H9 (cell line): Measurements from ENCODE around the gene DDX59. TPM values are rescaled to one million over a fixed set of nuclear protein-coding genes. Genes with fewer than 3 reads are reported as not detected.

Experiments used
- DNase-seq: peaks from one replicate; pipeline ENCODE4 v3.0.0-alpha.2; 2017
- H2AFZ ChIP-seq: one replicate; pipeline ENCODE4 v1.6.1; 2013; ENCODE audit warnings: mild to moderate bottlenecking, low read length, control low read depth, moderate library complexity
- H2AK5ac ChIP-seq: 2 replicates; pipeline ENCODE4 v1.6.1; 2013; ENCODE audit warnings: low read length, control low read depth, mixed read lengths; ENCODE audit not compliant: insufficient read length
- H2BK120ac ChIP-seq: one replicate; pipeline ENCODE4 v1.6.1; 2013; ENCODE audit warnings: low read depth, mild to moderate bottlenecking, low read length, control low read depth, inconsistent platforms; ENCODE audit not compliant: poor library complexity, severe bottlenecking
- H2BK12ac ChIP-seq: 2 replicates; pipeline ENCODE4 v1.6.1; 2013; ENCODE audit warnings: low read length, control low read depth, mixed read lengths, low read depth; ENCODE audit not compliant: insufficient read length
- H2BK15ac ChIP-seq: 2 replicates; pipeline ENCODE4 v1.6.1; 2013; ENCODE audit warnings: low read depth, low read length, control low read depth
- H2BK20ac ChIP-seq: one replicate; pipeline ENCODE4 v1.6.1; 2013; ENCODE audit warnings: low read depth, mild to moderate bottlenecking, low read length, control low read depth, inconsistent platforms; ENCODE audit not compliant: poor library complexity, severe bottlenecking
- H2BK5ac ChIP-seq: 2 replicates; pipeline ENCODE4 v1.6.1; 2013; ENCODE audit warnings: low read length, control low read depth, mixed read lengths; ENCODE audit not compliant: insufficient read length
- H3K14ac ChIP-seq: 2 replicates; pipeline ENCODE4 v1.6.1; 2013; ENCODE audit warnings: low read length, control low read depth; ENCODE audit not compliant: insufficient read depth
- H3K18ac ChIP-seq: 2 replicates; pipeline ENCODE4 v1.6.1; 2013; ENCODE audit warnings: low read depth, mild to moderate bottlenecking, mixed read lengths, low read length, control low read depth; ENCODE audit not compliant: insufficient read length
- H3K23ac ChIP-seq: 2 replicates; pipeline ENCODE4 v1.6.1; 2013; ENCODE audit warnings: low read length, control low read depth, mixed read lengths, low read depth; ENCODE audit not compliant: insufficient read length
- H3K23me2 ChIP-seq: 2 replicates; pipeline ENCODE4 v1.6.1; 2013; ENCODE audit warnings: low read depth, mild to moderate bottlenecking, mixed read lengths, low read length, control low read depth; ENCODE audit not compliant: insufficient read length, poor library complexity, severe bottlenecking
- H3K27ac ChIP-seq: 2 replicates; pipeline ENCODE4 v1.5.1; 2013; ENCODE audit warnings: low read length, control low read depth, mixed read lengths, low read depth; ENCODE audit not compliant: insufficient read length
- H3K27me3 ChIP-seq: 2 replicates; pipeline ENCODE4 v1.6.1; 2013; ENCODE audit warnings: low read length, control low read depth, inconsistent platforms; ENCODE audit not compliant: insufficient read depth
- H3K4ac ChIP-seq: 2 replicates; pipeline ENCODE4 v1.6.1; 2013; ENCODE audit warnings: low read depth, mild to moderate bottlenecking, control low read depth, inconsistent platforms, low read length, moderate library complexity
- H3K4me1 ChIP-seq: 2 replicates; pipeline ENCODE4 v1.6.1; 2013; ENCODE audit warnings: low read length, control low read depth, inconsistent platforms; ENCODE audit not compliant: insufficient read depth
- H3K4me2 ChIP-seq: 2 replicates; pipeline ENCODE4 v1.6.1; 2013; ENCODE audit warnings: low read length, control low read depth, mixed read lengths; ENCODE audit not compliant: insufficient read length, insufficient read depth
- H3K56ac ChIP-seq: 2 replicates; pipeline ENCODE4 v1.6.1; 2013; ENCODE audit warnings: low read depth, mild to moderate bottlenecking, mixed read lengths, low read length, control low read depth; ENCODE audit not compliant: insufficient read length
- H3K79me1 ChIP-seq: 2 replicates; pipeline ENCODE4 v1.6.1; 2013; ENCODE audit warnings: low read depth, mild to moderate bottlenecking, moderate library complexity, low read length, control low read depth, inconsistent platforms; ENCODE audit not compliant: insufficient read depth, poor library complexity, severe bottlenecking
- H3K79me2 ChIP-seq: 2 replicates; pipeline ENCODE4 v1.6.1; 2013; ENCODE audit warnings: low read length, control low read depth, inconsistent platforms; ENCODE audit not compliant: insufficient read depth
- H3K9ac ChIP-seq: 2 replicates; pipeline ENCODE4 v1.6.1; 2013; ENCODE audit warnings: low read length, control low read depth, mixed read lengths; ENCODE audit not compliant: insufficient read length; ENCODE audit errors: extremely low read depth
- H3K9me3 ChIP-seq: one replicate; pipeline ENCODE4 v1.6.1; 2013; ENCODE audit warnings: low read depth, low read length, inconsistent platforms; ENCODE audit not compliant: control insufficient read depth
- H3T11ph ChIP-seq: one replicate; pipeline ENCODE4 v1.6.1; 2013; ENCODE audit warnings: mild to moderate bottlenecking, low read length, control low read depth, inconsistent platforms
- H4K20me1 ChIP-seq: one replicate; pipeline ENCODE4 v1.6.1; 2013; ENCODE audit not compliant: control insufficient read depth, insufficient read length, insufficient read depth
- H4K5ac ChIP-seq: 2 replicates; pipeline ENCODE4 v1.6.1; 2013; ENCODE audit warnings: low read depth, mild to moderate bottlenecking, mixed read lengths, low read length, control low read depth; ENCODE audit not compliant: insufficient read length
- H4K8ac ChIP-seq: replicated peaks from 2 replicates; pipeline ENCODE4 v1.6.1; 2013; ENCODE audit warnings: low read length, control low read depth, mixed read lengths, low read depth; ENCODE audit not compliant: insufficient read length
- H4K91ac ChIP-seq: 2 replicates; pipeline ENCODE4 v1.6.1; 2013; ENCODE audit warnings: low read depth, mild to moderate bottlenecking, moderate library complexity, mixed read lengths, low read length, control low read depth; ENCODE audit not compliant: insufficient read length
- H3K27ac Mint-ChIP-seq, 3 experiments: 2 replicates in 2 of 3; 3 replicates in 1 of 3; pipeline ENCODE4 v1.8.0; 2020 to 2021; ENCODE audit warnings: mixed read lengths in 3 of 3, mild to moderate bottlenecking in 1 of 3, moderate library complexity in 1 of 3
- H3K27me3 Mint-ChIP-seq: 2 replicates; pipeline ENCODE4 v1.8.0; 2021; ENCODE audit warnings: low read depth, mild to moderate bottlenecking, moderate library complexity, mixed read lengths
- H3K36me3 Mint-ChIP-seq, 3 experiments: 2 replicates in 2 of 3; 3 replicates in 1 of 3; pipeline ENCODE4 v1.8.0; 2020 to 2021; ENCODE audit warnings: low read depth in 3 of 3, mixed read lengths in 3 of 3; ENCODE audit not compliant: insufficient read depth in 1 of 3
- H3K4me1 Mint-ChIP-seq, 2 experiments: 2 replicates each; pipeline ENCODE4 v1.8.0; 2020; ENCODE audit warnings: mixed read lengths in 2 of 2
- H3K4me3 Mint-ChIP-seq, 2 experiments: 2 replicates in 1 of 2; 3 replicates in 1 of 2; pipeline ENCODE4 v1.8.0; 2020 to 2021; ENCODE audit warnings: mild to moderate bottlenecking in 2 of 2, mixed read lengths in 2 of 2, moderate library complexity in 1 of 2
- H3K9me3 Mint-ChIP-seq, 2 experiments: 2 replicates in 1 of 2; 3 replicates in 1 of 2; pipeline ENCODE4 v1.8.0; 2020; ENCODE audit warnings: mild to moderate bottlenecking in 2 of 2, mixed read lengths in 2 of 2, moderate library complexity in 1 of 2
- total RNA-seq: library from RNA; stranded (reverse); gene quantifications from 2 replicates; pipeline ENCODE4 v1.2.1, GENCODE V29; 2021
- TF ChIP-seq, protein P1 (sequence below): fragments of 200-600 bp; sonication (generic); conservative IDR thresholded peaks from 3 replicates; pipeline ENCODE4 v1.8.0; 2021; ENCODE audit warnings: antibody characterized with exemption, mild to moderate bottlenecking

DDX59 gene
- total RNA-seq, 1 experiment from 2014 or later: 14.0 TPM

DNA sequence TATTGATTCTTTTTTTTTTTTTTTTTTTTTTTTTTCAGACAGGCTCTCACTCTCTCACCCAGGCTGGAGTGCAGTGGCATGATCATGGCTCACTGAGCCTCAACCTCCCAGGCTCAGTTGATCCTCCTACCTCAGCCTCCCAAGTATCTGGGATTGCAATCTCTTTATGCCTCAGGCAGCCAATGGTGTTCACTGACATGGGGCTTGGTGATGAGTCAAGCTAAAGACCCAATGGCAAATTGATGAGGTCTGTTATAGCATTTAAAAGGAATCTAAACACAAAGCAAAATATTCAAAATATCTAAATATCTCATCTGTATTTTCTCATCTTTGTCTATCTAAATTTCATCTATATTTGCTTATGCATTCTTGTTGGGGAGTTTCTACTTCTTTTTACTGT lies 38.5 kb upstream of the DDX59 start:
- TF ChIP-seq, protein P1, sequence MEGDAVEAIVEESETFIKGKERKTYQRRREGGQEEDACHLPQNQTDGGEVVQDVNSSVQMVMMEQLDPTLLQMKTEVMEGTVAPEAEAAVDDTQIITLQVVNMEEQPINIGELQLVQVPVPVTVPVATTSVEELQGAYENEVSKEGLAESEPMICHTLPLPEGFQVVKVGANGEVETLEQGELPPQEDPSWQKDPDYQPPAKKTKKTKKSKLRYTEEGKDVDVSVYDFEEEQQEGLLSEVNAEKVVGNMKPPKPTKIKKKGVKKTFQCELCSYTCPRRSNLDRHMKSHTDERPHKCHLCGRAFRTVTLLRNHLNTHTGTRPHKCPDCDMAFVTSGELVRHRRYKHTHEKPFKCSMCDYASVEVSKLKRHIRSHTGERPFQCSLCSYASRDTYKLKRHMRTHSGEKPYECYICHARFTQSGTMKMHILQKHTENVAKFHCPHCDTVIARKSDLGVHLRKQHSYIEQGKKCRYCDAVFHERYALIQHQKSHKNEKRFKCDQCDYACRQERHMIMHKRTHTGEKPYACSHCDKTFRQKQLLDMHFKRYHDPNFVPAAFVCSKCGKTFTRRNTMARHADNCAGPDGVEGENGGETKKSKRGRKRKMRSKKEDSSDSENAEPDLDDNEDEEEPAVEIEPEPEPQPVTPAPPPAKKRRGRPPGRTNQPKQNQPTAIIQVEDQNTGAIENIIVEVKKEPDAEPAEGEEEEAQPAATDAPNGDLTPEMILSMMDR: no peak
- no peak overlapping the region for H2BK15ac ChIP-seq
- H3K14ac ChIP-seq: no peak overlapping the region
- H3K27me3 Mint-ChIP-seq: no peaks in the 10 kb centered on the region; the same call in 1 of the 2 replicates
- H3K23ac ChIP-seq: no peak overlapping the region
- no peak overlapping the region for H3K27ac Mint-ChIP-seq
- no peak for DNase-seq
- H2AFZ ChIP-seq: no peak overlapping the region
- no peak overlapping the region for H3K27ac ChIP-seq
- no peak overlapping the region for H2BK5ac ChIP-seq
- H3K9me3 Mint-ChIP-seq: no peaks in the 10 kb centered on the region
- no peaks in the 10 kb centered on the region for H3K23me2 ChIP-seq
- H4K5ac ChIP-seq: no peak overlapping the region
- H3K27me3 ChIP-seq: no peaks in the 10 kb centered on the region
- H3K4me1 Mint-ChIP-seq: peaks cover 6 to 9% of the 10 kb centered on the region in 2 experiments; a peak in 3 of 4 replicates
- H4K8ac ChIP-seq: no peak overlapping the region
- no peak overlapping the region for H3K4me3 Mint-ChIP-seq
- no peak overlapping the region for H2AK5ac ChIP-seq
- H3K79me1 ChIP-seq: no peaks in the 10 kb centered on the region
- H3T11ph ChIP-seq: no peak overlapping the region
- H2BK120ac ChIP-seq: no peak overlapping the region
- H3K18ac ChIP-seq: no peak overlapping the region
- no peaks in the 10 kb centered on the region for H3K9me3 ChIP-seq
- H3K4ac ChIP-seq: no peak overlapping the region
- H3K36me3 Mint-ChIP-seq: no peaks in the 10 kb centered on the region
- H2BK20ac ChIP-seq: no peak overlapping the region
- H3K4me1 ChIP-seq: no peaks in the 10 kb centered on the region
- H3K79me2 ChIP-seq: no peaks in the 10 kb centered on the region
- no peak overlapping the region for H3K56ac ChIP-seq
- H4K20me1 ChIP-seq: no peaks in the 10 kb centered on the region
- no peak overlapping the region for H4K91ac ChIP-seq
- no peak overlapping the region for H2BK12ac ChIP-seq
- no peak overlapping the region for H3K4me2 ChIP-seq
- H3K9ac ChIP-seq: no peak overlapping the region
